HG02970 (cell line): ENCODE data around the gene ZNF888.
A peak's percentile ranks its signal among the peaks of the same experiment; 100 is the strongest.
"Not testable (repeated sequence)": the region's sequence is repeated elsewhere in the genome, so short reads cannot be mapped to it uniquely, and the experiment has no call there.

Experiments
- ATAC-seq: cut with Tn5 transposase; IDR thresholded peaks from one replicate; pipeline ENCODE4 v1.9.1; 2021; ENCODE audit warnings: mild to moderate bottlenecking, moderate library complexity, moderate number of reproducible peaks; ENCODE audit not compliant: unreplicated experiment, low FRiP score

Gene ZNF888

DNA sequence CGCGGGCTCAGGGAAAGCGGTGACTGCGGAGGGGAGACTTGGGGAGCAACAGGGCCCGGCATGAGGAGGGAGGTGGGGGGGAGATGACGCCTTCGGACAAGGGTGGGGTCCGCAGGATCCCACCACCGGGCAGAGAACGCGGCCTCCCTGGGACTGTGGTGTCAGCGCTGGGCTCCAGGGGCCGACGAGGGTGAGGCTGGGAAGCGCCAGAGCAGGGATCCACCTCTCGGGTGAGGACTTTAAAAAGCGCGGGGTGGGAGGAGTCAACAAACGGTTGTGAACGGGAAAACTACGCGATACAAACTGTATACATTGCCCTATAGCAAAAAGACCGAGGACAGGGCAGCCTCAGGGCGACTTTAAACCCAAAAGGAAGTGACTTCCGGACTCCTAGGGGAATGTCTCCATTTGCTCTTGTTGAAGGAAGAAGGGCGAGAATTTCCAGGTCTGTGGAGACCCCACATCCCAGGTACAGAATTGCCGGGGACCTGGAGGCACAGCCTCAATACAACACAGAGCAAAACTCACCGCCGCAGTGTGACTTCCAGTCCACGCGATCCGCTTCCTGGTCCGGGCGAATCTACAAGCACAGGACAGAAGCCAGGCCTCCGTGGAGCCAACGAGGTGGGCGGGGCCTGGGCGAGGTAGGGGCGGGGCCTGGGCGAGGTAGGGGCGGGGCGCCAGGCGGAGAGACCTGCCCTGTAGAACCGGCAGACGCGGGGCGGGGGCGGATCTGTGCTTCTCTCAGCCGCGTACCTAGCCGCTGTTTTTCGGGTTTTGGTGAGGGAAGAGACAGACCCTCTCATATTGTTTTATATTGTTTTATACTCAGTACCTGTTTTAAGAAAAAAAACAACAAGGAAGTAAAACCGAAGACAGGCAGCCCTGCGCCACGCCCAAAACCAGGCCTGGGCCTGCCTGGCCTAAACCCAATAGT, at the start of gene ZNF888:
Gene ZNF888, minus strand, starts transcription at position 588 of the 937 bp plus-strand sequence. CDS start 5,555 bp downstream, outside the sequence.
- peak; percentile 82 for ATAC-seq

- no peak for ATAC-seq
These were observed 44.5 kb upstream of the ZNF888 start for GRCh38 chr19:52967772-52968171.

GRCh38 chr19:52963247-52963618, 40.0 kb upstream of the ZNF888 start:
- ATAC-seq = peak; percentile 6

GRCh38 chr19:52962394-52963246, 39.4 kb upstream of the ZNF888 start, which contains the start of gene ZNF816:
TSS of gene ZNF816 (minus strand) at chr19:52962881. CDS start at chr19:52956089, 6,792 bp downstream.
- peak; percentile 96 for ATAC-seq

GRCh38 chr19:52961981-52962380, 38.8 kb upstream of the ZNF888 start:
- no peak for ATAC-seq

GRCh38 chr19:52959613-52960295, 36.5 kb upstream of the ZNF888 start:
- ATAC-seq = no peak

- no peak for ATAC-seq
These were observed 34.4 kb upstream of the ZNF888 start for GRCh38 chr19:52957591-52957990.

DNA sequence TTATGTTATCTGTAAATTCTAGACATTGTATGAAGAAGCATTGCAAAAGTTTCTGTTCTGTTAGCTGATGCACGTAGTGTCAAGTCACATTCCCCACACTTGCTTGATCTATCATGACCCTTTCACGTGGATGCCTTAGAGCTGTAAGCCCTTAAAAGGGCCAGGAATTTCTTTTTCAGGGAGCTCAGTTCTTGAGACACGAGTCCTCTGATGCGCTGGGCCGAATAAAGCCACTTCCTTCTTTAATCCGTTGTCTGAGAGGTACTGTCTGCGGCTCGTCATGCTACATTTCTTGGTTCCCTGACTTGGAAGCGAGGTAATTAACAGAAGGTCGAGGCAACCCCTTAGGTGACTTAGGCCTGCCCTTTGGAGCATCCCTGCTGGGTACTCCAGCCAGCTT, 33.7 kb upstream of the ZNF888 start:
- ATAC-seq = no peak

GRCh38 chr19:52949422-52949821, 26.2 kb upstream of the ZNF888 start:
- no peak for ATAC-seq

DNA sequence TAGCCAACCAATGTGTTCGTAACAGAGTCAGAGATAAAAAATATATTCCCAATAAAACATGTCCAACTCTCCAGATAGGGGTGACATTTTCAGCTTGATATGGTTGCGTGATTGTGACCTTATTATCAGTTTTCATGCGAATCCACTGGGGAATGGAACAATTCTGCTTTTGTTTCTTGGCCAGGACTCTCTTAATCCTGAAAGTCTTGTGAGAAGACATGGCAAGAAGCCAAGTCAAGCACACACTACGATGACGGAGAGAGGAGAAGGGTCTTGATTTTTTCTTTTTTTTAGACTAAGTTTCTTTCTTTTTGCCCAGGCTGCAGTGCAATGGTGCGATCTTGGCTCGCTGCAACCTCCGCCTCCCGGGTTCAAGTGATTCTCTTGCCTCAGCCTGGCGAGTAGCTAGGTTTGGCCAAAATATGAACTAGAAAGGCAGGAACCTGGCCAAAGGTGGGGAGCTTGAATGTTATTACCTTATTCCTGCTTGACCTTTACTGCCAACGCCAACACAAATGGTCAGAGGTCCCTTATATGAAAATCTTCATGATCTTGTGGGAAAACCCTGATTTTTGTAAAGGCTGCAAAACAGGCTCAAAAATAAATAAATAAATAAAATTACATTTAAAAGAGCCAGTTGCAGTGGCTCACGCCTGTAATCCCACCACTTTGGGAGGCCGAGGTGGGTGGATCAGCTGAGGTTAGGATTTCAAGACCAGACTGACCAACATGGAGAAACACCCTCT, 25.0 kb upstream of the ZNF888 start:
- no peak for ATAC-seq

DNA sequence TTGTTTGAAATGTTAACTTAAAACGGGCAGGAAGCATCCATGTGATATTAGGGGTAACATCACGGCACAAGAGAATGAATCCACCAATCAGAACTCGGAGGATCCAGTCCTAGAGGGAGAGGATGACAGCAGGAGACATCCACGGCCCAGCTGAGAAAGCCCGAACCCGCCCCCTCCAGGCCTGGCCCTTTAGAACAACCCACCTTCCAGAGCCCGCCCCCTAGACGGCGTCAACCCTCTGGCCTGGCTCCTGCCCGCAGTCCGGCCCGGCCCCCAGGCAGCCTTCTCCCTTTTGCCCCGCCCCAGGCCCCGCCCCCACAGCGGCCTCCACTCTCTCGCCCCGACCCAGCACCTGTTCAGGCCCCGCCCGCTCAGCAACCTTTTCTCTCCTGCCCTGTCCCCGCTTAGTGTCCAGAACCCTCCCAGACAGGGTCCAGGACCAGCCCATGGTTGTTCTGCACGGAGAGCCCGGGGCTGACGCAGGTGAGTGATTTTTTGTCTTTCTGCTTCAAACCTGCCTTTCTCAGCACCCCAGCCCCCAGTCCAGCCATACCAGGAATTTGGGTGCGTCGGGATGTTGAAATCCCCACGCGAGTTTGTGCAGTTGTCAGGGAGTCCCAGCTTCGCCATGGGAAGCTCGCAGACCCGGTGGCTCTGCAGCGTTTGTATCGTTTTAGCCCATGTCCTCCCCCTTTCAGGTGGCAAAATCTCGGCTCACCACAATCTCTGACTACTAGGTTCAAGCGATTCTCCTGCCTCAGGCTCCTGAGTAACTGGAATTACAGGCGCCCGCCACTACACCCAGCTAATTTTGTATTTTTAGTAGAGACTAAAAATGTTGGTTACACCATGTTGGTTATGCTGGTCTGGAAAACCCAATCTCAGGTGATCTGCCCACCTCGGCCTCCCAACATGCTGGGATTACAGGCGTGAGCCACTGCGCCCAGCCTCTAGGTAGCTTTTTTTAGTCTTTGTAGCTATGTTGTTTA, 23.4 kb upstream of the ZNF888 start:
- ATAC-seq = no peak

DNA sequence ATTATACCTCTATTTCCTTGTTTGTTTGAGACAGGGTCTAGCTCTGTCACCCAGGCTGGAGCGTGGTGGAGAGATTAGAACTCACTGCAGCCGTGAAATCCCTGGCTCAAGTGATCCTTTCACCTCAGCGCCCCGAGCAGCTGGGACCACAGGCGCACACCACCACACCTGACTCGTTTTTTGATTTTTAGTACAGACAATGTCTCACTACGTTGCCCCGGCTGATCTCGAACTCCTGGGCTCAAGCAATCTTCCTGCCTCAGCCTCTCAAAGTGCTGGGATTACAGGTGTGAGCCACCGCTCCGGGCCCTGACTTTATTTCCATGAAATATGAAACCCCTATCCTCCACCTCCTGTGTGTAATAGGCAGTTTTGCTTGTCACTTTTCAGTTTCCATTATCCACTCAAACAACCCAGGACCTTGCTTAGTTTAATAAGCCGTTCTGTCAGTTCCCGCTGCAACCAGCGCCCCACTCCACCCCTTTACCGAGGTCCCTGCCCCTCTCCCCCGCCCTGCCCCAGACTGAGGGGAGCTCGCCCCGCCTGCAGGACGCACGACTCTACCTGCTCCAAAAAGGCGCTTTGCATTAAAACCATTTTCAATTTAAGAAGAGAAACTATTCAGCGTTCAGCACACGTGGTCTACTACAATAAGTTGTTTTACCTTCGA, 22.6 kb upstream of the ZNF888 start:
- ATAC-seq = no peak

- not testable (repeated sequence) for ATAC-seq
These were observed 21.7 kb upstream of the ZNF888 start for GRCh38 chr19:52944703-52945493.

DNA sequence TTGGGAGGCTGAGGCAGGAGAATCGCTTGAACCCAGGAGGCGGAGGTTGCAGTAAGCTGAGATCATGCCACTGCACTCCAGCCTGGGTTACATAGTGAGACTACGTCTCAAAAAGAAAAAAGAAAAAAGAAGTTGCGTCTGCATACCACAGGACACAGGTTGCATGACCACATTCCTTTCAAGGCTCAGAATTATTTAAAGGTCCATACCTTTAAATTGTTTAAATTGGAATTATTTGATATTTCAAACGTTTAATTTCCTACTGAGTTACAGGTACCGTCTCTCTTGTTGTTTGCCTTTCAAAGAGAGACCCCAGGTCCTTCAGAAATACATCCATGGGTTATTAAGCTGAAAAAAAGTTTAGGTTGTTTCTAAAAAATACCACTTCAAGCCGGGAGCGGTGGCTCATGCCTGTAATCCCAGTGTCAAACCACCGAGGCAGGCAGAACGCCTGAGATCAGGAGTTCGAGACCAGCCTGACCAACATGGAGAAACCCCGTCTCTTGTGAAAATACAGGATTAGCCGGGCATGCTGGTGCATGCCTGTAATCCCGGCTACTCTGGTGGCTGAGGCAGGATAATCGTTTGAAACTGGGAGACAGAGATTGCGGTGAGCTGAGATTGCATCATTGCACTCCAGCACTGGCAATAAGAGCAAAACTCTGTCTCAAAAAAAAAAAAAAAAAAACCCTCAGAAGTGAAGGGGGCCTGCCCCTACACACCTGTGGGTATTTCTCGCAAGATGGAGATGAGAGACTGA, 20.8 kb upstream of the ZNF888 start:
- ATAC-seq = no peak

- no peak for ATAC-seq
These were observed 20.1 kb upstream of the ZNF888 start for GRCh38 chr19:52943134-52943883.
